Astrocyte of the cerebellum (primary cell): ENCODE results near the gene MED31.
A peak's percentile ranks its signal among the peaks of the same experiment; 100 is the strongest.

Experiments used
- DNase-seq: peaks from one replicate; pipeline ENCODE4 v3.0.0-alpha.2; 2011; ENCODE audit warnings: low read depth
- H3K4me3 ChIP-seq: 2 replicates; pipeline ENCODE4 v1.5.1; 2011; ENCODE audit warnings: mild to moderate bottlenecking, low read depth, low read length, moderate library complexity
- CTCF ChIP-seq: IDR thresholded peaks from 2 replicates; pipeline ENCODE4 v1.5.1; 2012; ENCODE audit warnings: low read length, low read depth, moderate library complexity, mild to moderate bottlenecking; ENCODE audit errors: missing control alignments
- in situ Hi-C: cut with HindIII; loops from 2 replicates; pipeline ENCODE4 v1.10.0; 2017; ENCODE audit warnings: low sequenced_read_pairs

The MED31 gene

GRCh38 chr17:6651354-6651918 lies at the start of gene MED31, which contains the start of gene C17orf100:
Gene MED31 (minus strand): TSS chr17:6651605. CDS start chr17:6651528, 77 bp downstream.
Gene C17orf100 (plus strand): TSS chr17:6651762. CDS start chr17:6651914, 152 bp downstream.
- in situ Hi-C loops: no loop called here
- H3K4me3 ChIP-seq: peak within 1 kb of the TSS; percentile 86
- TF ChIP-seq CTCF: no peak
- peak; percentile 65 for DNase-seq

GRCh38 chr17:6700948-6701307 lies 49.5 kb upstream of the MED31 start:
- no peak for TF ChIP-seq CTCF
- in situ Hi-C loops: no loop called here
- no peak for DNase-seq
- H3K4me3 ChIP-seq: no peak overlapping the region

DNA sequence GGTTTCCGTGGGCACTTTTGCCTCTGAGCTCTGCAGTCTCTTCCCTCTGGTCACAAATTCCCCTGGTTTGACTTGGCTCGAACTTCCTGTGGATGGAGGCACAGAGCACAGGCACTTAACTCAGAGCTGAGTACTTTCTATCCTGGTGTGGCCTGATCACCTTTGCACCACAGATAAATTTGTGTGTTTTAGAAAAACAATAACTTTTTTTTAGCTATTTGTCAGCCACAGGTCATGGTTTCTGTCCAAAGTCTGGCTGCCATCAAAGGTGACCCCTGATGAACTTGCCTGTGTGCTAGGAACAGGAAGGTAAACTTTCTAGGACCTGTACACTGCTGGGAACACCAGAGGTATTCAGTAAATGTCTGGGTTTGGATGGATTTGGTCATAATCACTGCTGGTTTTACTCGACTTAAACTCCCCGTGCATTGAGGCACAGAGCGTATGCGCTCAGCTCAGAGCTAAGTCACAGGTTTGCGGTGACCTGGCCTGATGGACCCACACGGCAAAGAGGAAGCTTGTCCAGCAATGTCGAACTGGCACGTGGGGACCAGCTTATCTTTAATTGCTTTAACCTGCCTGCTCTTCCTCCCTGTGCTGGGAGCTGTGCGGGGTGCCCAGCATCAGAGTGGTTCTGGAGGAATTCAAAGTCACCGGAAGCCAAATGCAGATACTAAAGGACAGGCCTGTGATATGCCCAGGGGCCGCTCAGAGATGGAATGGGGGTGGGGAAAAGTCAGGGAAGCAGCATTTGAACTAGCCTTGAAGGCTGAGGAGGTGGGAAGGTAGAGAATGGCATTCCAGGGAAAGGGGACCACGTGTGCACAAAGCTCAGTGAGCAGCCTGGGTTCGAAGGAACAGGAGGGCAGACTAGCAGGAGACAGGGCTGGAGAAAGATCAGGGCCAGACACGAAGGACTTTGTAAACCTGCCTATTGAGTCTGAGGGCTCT lies 48.9 kb upstream of the MED31 start:
- DNase-seq: no peak
- no peak for TF ChIP-seq CTCF
- in situ Hi-C loops: loop anchor here (25.0 kb wide), 1 partner anchor 162 kb away; no protein-coding TSS in a partner anchor
- no peak overlapping the region for H3K4me3 ChIP-seq

DNA sequence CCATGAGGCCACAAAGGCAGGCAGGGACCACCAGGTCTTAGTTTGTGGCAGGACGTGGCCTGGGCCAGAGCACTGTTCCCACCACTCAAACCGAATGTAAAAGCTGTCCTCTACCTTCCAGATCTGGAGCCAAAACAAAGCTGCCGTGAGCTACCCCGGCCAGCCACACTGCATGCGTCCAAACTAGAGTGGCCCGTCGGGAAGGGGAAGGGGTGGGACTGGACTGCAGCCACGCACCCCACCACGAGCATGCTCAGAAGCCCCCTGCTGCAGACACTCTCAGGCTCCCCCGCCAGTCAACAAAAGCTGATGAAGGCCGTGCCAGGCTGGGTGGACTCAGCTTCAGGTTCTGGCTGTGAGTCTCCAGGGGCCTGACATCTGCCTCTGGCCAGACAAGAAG lies 46.6 kb upstream of the MED31 start:
- DNase-seq: no peak
- H3K4me3 ChIP-seq: no peak overlapping the region
- in situ Hi-C loops: loop anchor here (25.0 kb wide), 1 partner anchor 164 kb away; no protein-coding TSS in a partner anchor
- TF ChIP-seq CTCF: no peak

GRCh38 chr17:6696906-6697305 lies 45.5 kb upstream of the MED31 start:
- H3K4me3 ChIP-seq: no peak overlapping the region
- no peak for TF ChIP-seq CTCF
- in situ Hi-C loops: loop anchor here (25.0 kb wide), 1 partner anchor 165 kb away; no protein-coding TSS in a partner anchor
- DNase-seq: no peak

DNA sequence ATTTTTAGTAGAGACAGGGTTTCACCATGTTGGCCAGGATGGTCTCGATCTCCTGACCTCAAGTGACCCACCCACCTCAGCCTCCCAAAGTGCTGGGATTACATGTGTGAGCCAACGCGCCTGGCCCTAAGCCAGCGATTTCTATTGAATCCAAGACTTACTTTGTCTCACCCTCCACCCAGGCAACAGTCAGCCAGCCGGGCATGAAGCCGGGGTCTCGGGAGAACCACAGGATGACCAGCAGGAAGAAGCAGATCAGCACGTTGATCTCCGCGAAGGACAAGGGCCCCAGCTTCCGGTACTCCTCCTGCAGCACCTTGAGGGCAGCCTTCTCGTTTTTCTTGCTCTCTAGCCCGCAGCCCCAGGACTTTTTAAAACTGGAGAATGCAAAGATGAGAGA lies 44.2 kb upstream of the MED31 start:
- no peak overlapping the region for H3K4me3 ChIP-seq
- in situ Hi-C loops: loop anchor here (25.0 kb wide), 1 partner anchor 167 kb away; no protein-coding TSS in a partner anchor
- no peak for TF ChIP-seq CTCF
- no peak for DNase-seq
